WTC11 (cell line): ENCODE results near the gene BBOX1. TPM values are rescaled to one million over a fixed set of nuclear protein-coding genes. Genes with fewer than 3 reads are reported as not detected.

ENCODE experiments used
- ATAC-seq: fragments of 200-7000 bp; cut with Tn5 transposase; 2 replicates; pipeline ENCODE4 v1.10.0; 2021; ENCODE audit warnings: mild to moderate bottlenecking, moderate library complexity
- CTCF ChIA-PET: fragments of 300-600 bp; sonication (Branson Sonifier 250); formaldehyde crosslinking; loops from one replicate; lab custom pipeline; 2021; ENCODE audit warnings: antibody characterized with exemption; lab: Charles Lee
- POLR2A ChIA-PET: fragments of 350-600 bp; sonication (Branson Sonifier 250); formaldehyde crosslinking; loops from one replicate; lab custom pipeline; 2021; ENCODE audit warnings: antibody characterized with exemption; lab: Charles Lee
- DNase-seq: peaks from one replicate; pipeline ENCODE4 v3.0.0; 2021; ENCODE audit warnings: low spot score
- H3K27ac Mint-ChIP-seq: 2 replicates; pipeline ENCODE4 v1.8.0; 2021; ENCODE audit warnings: mixed read lengths
- H3K27me3 Mint-ChIP-seq: 2 replicates; pipeline ENCODE4 v1.8.0; 2021; ENCODE audit warnings: low read depth, mild to moderate bottlenecking, moderate library complexity, mixed read lengths
- H3K36me3 Mint-ChIP-seq: 2 replicates; pipeline ENCODE4 v1.8.0; 2021; ENCODE audit warnings: mixed read lengths
- H3K4me1 Mint-ChIP-seq: 2 replicates; pipeline ENCODE4 v1.8.0; 2022; ENCODE audit warnings: mixed read lengths
- H3K4me3 Mint-ChIP-seq: 2 replicates; pipeline ENCODE4 v1.8.0; 2021; ENCODE audit warnings: mild to moderate bottlenecking, moderate library complexity, mixed read lengths
- H3K9me3 Mint-ChIP-seq: 2 replicates; pipeline ENCODE4 v1.8.0; 2021; ENCODE audit warnings: mixed read lengths
- AFF4 ChIP-seq: sonication (generic); formaldehyde crosslinking; IDR thresholded peaks from 2 replicates; pipeline ENCODE4 v1.8.1; 2023; ENCODE audit warnings: mild to moderate bottlenecking, missing genetic modification reagents, borderline replicate concordance
- ARID4B ChIP-seq: sonication (generic); formaldehyde crosslinking; IDR thresholded peaks from 2 replicates; pipeline ENCODE4 v1.8.0; 2023; ENCODE audit warnings: missing genetic modification reagents, mild to moderate bottlenecking, borderline replicate concordance
- ELF4 ChIP-seq: sonication (generic); formaldehyde crosslinking; IDR thresholded peaks from 2 replicates; pipeline ENCODE4 v1.8.1; 2022; ENCODE audit warnings: low read depth, mild to moderate bottlenecking, moderate library complexity, missing genetic modification reagents
- ETV6 ChIP-seq: sonication (generic); formaldehyde crosslinking; IDR thresholded peaks from 2 replicates; pipeline ENCODE4 v1.8.1; 2022; ENCODE audit warnings: mild to moderate bottlenecking, missing genetic modification reagents
- FOXJ3 ChIP-seq: sonication (generic); formaldehyde crosslinking; IDR thresholded peaks from 2 replicates; pipeline ENCODE4 v1.9.0; 2021; ENCODE audit warnings: missing genetic modification reagents, mild to moderate bottlenecking, borderline replicate concordance
- IRF2 ChIP-seq: sonication (generic); formaldehyde crosslinking; IDR thresholded peaks from 2 replicates; pipeline ENCODE4 v1.8.0; 2022; ENCODE audit warnings: low read depth, missing genetic modification reagents, borderline replicate concordance
- KAT7 ChIP-seq: sonication (generic); formaldehyde crosslinking; IDR thresholded peaks from 2 replicates; pipeline ENCODE4 v1.8.1; 2023; ENCODE audit warnings: missing genetic modification reagents, mild to moderate bottlenecking, borderline replicate concordance
- MXD4 ChIP-seq: fragments of 250-450 bp; sonication (Bioruptor Pico); IDR thresholded peaks from 2 replicates; pipeline ENCODE4 v1.8.0; 2021; ENCODE audit warnings: mild to moderate bottlenecking, moderate library complexity, borderline replicate concordance
- MYBL2 ChIP-seq: sonication (generic); formaldehyde crosslinking; IDR thresholded peaks from 2 replicates; pipeline ENCODE4 v1.8.1; 2023; ENCODE audit warnings: mild to moderate bottlenecking, moderate library complexity, missing genetic modification reagents
- NR3C1 ChIP-seq: sonication (generic); formaldehyde crosslinking; conservative IDR thresholded peaks from 2 replicates; pipeline ENCODE4 v1.8.1; 2023; ENCODE audit warnings: low read depth, mild to moderate bottlenecking, missing genetic modification reagents
- USF1 ChIP-seq: sonication (generic); formaldehyde crosslinking; IDR thresholded peaks from 2 replicates; pipeline ENCODE4 v1.8.0; 2022; ENCODE audit warnings: mild to moderate bottlenecking, missing genetic modification reagents
- ZBTB21 ChIP-seq: sonication (generic); formaldehyde crosslinking; IDR thresholded peaks from 2 replicates; pipeline ENCODE4 v1.8.1; 2023; ENCODE audit warnings: mild to moderate bottlenecking, missing genetic modification reagents, borderline replicate concordance
- ZBTB43 ChIP-seq: sonication (generic); formaldehyde crosslinking; IDR thresholded peaks from 2 replicates; pipeline ENCODE4 v1.8.1; 2023; ENCODE audit warnings: mild to moderate bottlenecking, missing genetic modification reagents
- ZNF423 ChIP-seq: fragments of 250-450 bp; sonication (Bioruptor Pico); IDR thresholded peaks from 2 replicates; pipeline ENCODE4 v2.1.2; 2022; ENCODE audit warnings: mild to moderate bottlenecking, moderate library complexity
- ZNF425 ChIP-seq: fragments of 250-450 bp; sonication (Bioruptor Pico); conservative IDR thresholded peaks from 2 replicates; pipeline ENCODE4 v1.9.0; 2021; ENCODE audit warnings: mild to moderate bottlenecking
- ZNF512 ChIP-seq: sonication (generic); formaldehyde crosslinking; IDR thresholded peaks from 2 replicates; pipeline ENCODE4 v1.8.1; 2022; ENCODE audit warnings: missing genetic modification reagents, borderline replicate concordance
- total RNA-seq: library from RNA; stranded (reverse); gene quantifications from 3 replicates; pipeline ENCODE4 v1.2.3, GENCODE V29; 2021

The BBOX1 gene
- total RNA-seq, 1 experiment from 2014 or later, result not detected

- ChIA-PET CTCF (no interaction called here), POLR2A (no interaction called here)
- Mint-ChIP-seq H3K36me3 (no peaks in the 10 kb centered on the region), H3K27ac (no peak overlapping the region), H3K27me3 (no peaks in the 10 kb centered on the region), H3K4me1 (peaks cover 13% of the 10 kb centered on the region), H3K9me3 (peaks cover 7% of the 10 kb centered on the region), H3K4me3 (no peak overlapping the region)
- DNase-seq (no peak), ATAC-seq (no peak)
- TF ChIP-seq ZBTB43 (CRISPR knock-in tag) (no peak), KAT7 (CRISPR knock-in tag) (no peak), MYBL2 (CRISPR knock-in tag) (no peak), ZNF512 (CRISPR knock-in tag) (no peak), FOXJ3 (CRISPR knock-in tag) (no peak), ELF4 (CRISPR knock-in tag) (no peak)
Observed at GRCh38 chr11:27124514-27125264, 84.1 kb downstream of the BBOX1 start.

GRCh38 chr11:27129686-27130085 lies 89.1 kb downstream of the BBOX1 start:
- TF ChIP-seq ZNF423 (CRISPR knock-in tag) (no peak), ZBTB21 (CRISPR knock-in tag) (no peak), MXD4 (CRISPR knock-in tag) (no peak), ETV6 (CRISPR knock-in tag) (no peak), USF1 (CRISPR knock-in tag) (no peak)
- TF ChIP-seq, all 79 proteins: peak for 0
- Mint-ChIP-seq H3K36me3 (peaks cover 10% of the 10 kb centered on the region), H3K27ac (no peak overlapping the region), H3K4me3 (no peak overlapping the region), H3K27me3 (no peaks in the 10 kb centered on the region), H3K9me3 (peaks cover 25% of the 10 kb centered on the region), H3K4me1 (no peaks in the 10 kb centered on the region)
- POLR2A ChIA-PET, result no interaction called here
- ATAC-seq, result no peak
- DNase-seq, result no peak
- CTCF ChIA-PET, result no interaction called here

GRCh38 chr11:27130806-27131205 lies 90.2 kb downstream of the BBOX1 start:
- Mint-ChIP-seq H3K4me1 (no peaks in the 10 kb centered on the region), H3K27me3 (no peaks in the 10 kb centered on the region; the same call in 1 of the 2 replicates), H3K4me3 (no peak overlapping the region), H3K36me3 (peaks cover 19% of the 10 kb centered on the region), H3K27ac (no peak overlapping the region), H3K9me3 (peaks cover 36% of the 10 kb centered on the region)
- TF ChIP-seq IRF2 (CRISPR knock-in tag) (no peak), AFF4 (CRISPR knock-in tag) (no peak), NR3C1 (CRISPR knock-in tag) (no peak), ZNF425 (CRISPR knock-in tag) (no peak), ARID4B (CRISPR knock-in tag) (no peak), KAT7 (CRISPR knock-in tag) (no peak)
- ChIA-PET POLR2A (no interaction called here), CTCF (no interaction called here)
- ATAC-seq (no peak), DNase-seq (no peak)
